Vagina (tissue), 2 donors: ENCODE measurements around the gene ATMIN.

Experiments used
- CTCF ChIP-seq, 3 experiments: fragments of 450-650 bp in 2 of 3; fragments of 200-600 bp in 1 of 3; sonication (generic) in 1 of 3; IDR thresholded peaks; one replicate each; pipeline ENCODE4 v1.5.1; 2017 to 2019; ENCODE audit warnings: antibody characterized with exemption in 3 of 3, mild to moderate bottlenecking in 2 of 3, moderate library complexity in 2 of 3
- POLR2A ChIP-seq, 2 donors: fragments of 450-650 bp; IDR thresholded peaks; one replicate each; pipeline ENCODE4 v1.6.1; 2017; ENCODE audit warnings: antibody characterized with exemption in 2 of 2, mild to moderate bottlenecking in 2 of 2, moderate library complexity in 2 of 2
- POLR2AphosphoS5 ChIP-seq, 2 donors: sonication (generic); formaldehyde crosslinking; IDR thresholded peaks; one replicate each; pipeline ENCODE4 v1.9.0; 2017; ENCODE audit warnings: antibody characterized with exemption in 2 of 2, mild to moderate bottlenecking in 2 of 2, low read depth in 1 of 2; ENCODE audit not compliant: insufficient read depth in 1 of 2

- no peak for TF ChIP-seq CTCF (IDR thresholded peaks at IDR 0.05)
- no peak for TF ChIP-seq POLR2A (IDR thresholded peaks at IDR 0.05)
- TF ChIP-seq POLR2AphosphoS5 (IDR thresholded peaks at IDR 0.05; ENCODE audit: insufficient read depth in 1 of 2, low read depth in 1 of 2): no peak
These were observed 5.2 kb downstream of the ATMIN start for GRCh38 chr16:81040842-81041241.
